ENCODE data around the gene KLHL10. TPM values are rescaled to one million over a fixed set of nuclear protein-coding genes. Genes with fewer than 3 reads are reported as not detected.

KLHL10 gene
- total and polyA plus RNA-seq, 2 of the 13 experiments (the other 11 are each of a cell fraction or from before 2014, with no cell fraction given), result 0.04 to 0.08 TPM

GRCh38 chr17:41812381-41813151 lies 25.1 kb upstream of the KLHL10 start, which contains the start of gene FKBP10 (continued):
- no peak for TF ChIP-seq ZNF646 (CRISPR knock-in tag; IDR thresholded peaks at IDR 0.05)
- no peak for TF ChIP-seq ZFYVE20 (CRISPR knock-in tag; IDR thresholded peaks at IDR 0.05; ENCODE audit: borderline replicate concordance, low read depth)
- TF ChIP-seq PHF21A (CRISPR knock-in tag; IDR thresholded peaks at IDR 0.05), result no peak; the same call in 1 of the 2 replicates
- TF ChIP-seq ZGPAT (CRISPR knock-in tag; IDR thresholded peaks at IDR 0.05), result 0 out of 2 replicates have a peak, but pooled peaks have one; percentile 29
- no peak for TF ChIP-seq CEBPZ (IDR thresholded peaks at IDR 0.05; ENCODE audit: low read length)
- no peak for TF ChIP-seq ZNF10 (CRISPR knock-in tag; IDR thresholded peaks at IDR 0.05; ENCODE audit: borderline replicate concordance, low read depth)
- no peak for TF ChIP-seq ATAD3A (CRISPR knock-in tag; IDR thresholded peaks at IDR 0.05)
- TF ChIP-seq POLR2G (IDR thresholded peaks at IDR 0.05; ENCODE audit: low read depth, low read length), result peak; percentile 73; the same call in 1 of the 2 replicates
- TF ChIP-seq IRX3 (CRISPR knock-in tag; IDR thresholded peaks at IDR 0.05; ENCODE audit: borderline replicate concordance, low read depth), result no peak
- no peak for TF ChIP-seq ATF6 (CRISPR knock-in tag; conservative IDR thresholded peaks at IDR 0.05)
- TF ChIP-seq FOXJ3 (CRISPR knock-in tag; IDR thresholded peaks at IDR 0.05; ENCODE audit: borderline replicate concordance), result no peak
- TF ChIP-seq ZNF33A (CRISPR knock-in tag; IDR thresholded peaks at IDR 0.05; ENCODE audit: borderline replicate concordance), result no peak
- 0 out of 2 replicates have a peak, but pooled peaks have one; percentile 74 for TF ChIP-seq KDM5B (CRISPR knock-in tag; IDR thresholded peaks at IDR 0.05; ENCODE audit: borderline replicate concordance)
- peak; percentile 25 for TF ChIP-seq CBX1 (IDR thresholded peaks at IDR 0.05; ENCODE audit: low read depth)
- TF ChIP-seq WIZ (CRISPR knock-in tag; IDR thresholded peaks at IDR 0.05), result no peak
